BLaER1 treated with 17β-estradiol and CSF1 and Interleukin-3, amounts not matched to agents 10 nM and 100 nM (cell line): Measurements from ENCODE around the gene SERINC2.

Experiments used
- H3K27ac ChIP-seq, 11 experiments: shearing (Covaris generic); formaldehyde crosslinking; 2 replicates each; pipeline ENCODE4 v1.8.1; 2022
- H3K27me3 ChIP-seq, 11 experiments: shearing (Covaris generic); formaldehyde crosslinking; 2 replicates each; pipeline ENCODE4 v1.8.1; 2022
- H3K36me3 ChIP-seq, 11 experiments: shearing (Covaris generic); formaldehyde crosslinking; 2 replicates each; pipeline ENCODE4 v1.8.1; 2022
- H3K4me1 ChIP-seq, 10 experiments: shearing (Covaris generic); formaldehyde crosslinking; 2 replicates each; pipeline ENCODE4 v1.8.1; 2022
- H3K4me2 ChIP-seq, 11 experiments: shearing (Covaris generic); formaldehyde crosslinking; 2 replicates each; pipeline ENCODE4 v1.8.1; 2022
- H3K4me3 ChIP-seq, 10 experiments: shearing (Covaris generic); formaldehyde crosslinking; 2 replicates each; pipeline ENCODE4 v1.8.1; 2022
- H3K9ac ChIP-seq, 11 experiments: shearing (Covaris generic); formaldehyde crosslinking; 2 replicates each; pipeline ENCODE4 v1.8.1; 2022
- H3K9me3 ChIP-seq, 11 experiments: shearing (Covaris generic); formaldehyde crosslinking; replicated peaks in 1 of 11; 2 replicates each; pipeline ENCODE4 v1.8.1; 2022
- H4K20me1 ChIP-seq, 11 experiments: shearing (Covaris generic); formaldehyde crosslinking; 2 replicates each; pipeline ENCODE4 v1.8.1; 2022
- Cebpa-rat ChIP-seq, 11 experiments: shearing (Covaris generic); IDR thresholded peaks; 2 replicates each; pipeline ENCODE4 v1.8.1; 2022

The SERINC2 gene

GRCh38 chr1:31407029-31407626 is 5.9 kb upstream of the SERINC2 start:
- Histone ChIP-seq H3K9ac (no peak overlapping the region), H3K9me3 (0 out of 22 replicates have a peak, but pooled peaks cover 0 to 4% (median 0%) of the 10 kb centered on the region in 11 experiments), H3K4me3 (no peak overlapping the region), H3K27ac (no peak overlapping the region), H4K20me1 (peaks cover 0 to 5% (median 0%) of the 10 kb centered on the region in 11 experiments; a peak in 1 of 22 replicates), H3K4me2 (no peak overlapping the region), H3K36me3 (no peaks in the 10 kb centered on the region), H3K27me3 (peaks cover 15 to 24% (median 19%) of the 10 kb centered on the region in 11 experiments), H3K4me1 (peaks cover 0 to 2% (median 1%) of the 10 kb centered on the region in 10 experiments; a peak in 8 of 20 replicates)
- no peak for TF ChIP-seq Cebpa-rat (IDR thresholded peaks at IDR 0.05)

DNA sequence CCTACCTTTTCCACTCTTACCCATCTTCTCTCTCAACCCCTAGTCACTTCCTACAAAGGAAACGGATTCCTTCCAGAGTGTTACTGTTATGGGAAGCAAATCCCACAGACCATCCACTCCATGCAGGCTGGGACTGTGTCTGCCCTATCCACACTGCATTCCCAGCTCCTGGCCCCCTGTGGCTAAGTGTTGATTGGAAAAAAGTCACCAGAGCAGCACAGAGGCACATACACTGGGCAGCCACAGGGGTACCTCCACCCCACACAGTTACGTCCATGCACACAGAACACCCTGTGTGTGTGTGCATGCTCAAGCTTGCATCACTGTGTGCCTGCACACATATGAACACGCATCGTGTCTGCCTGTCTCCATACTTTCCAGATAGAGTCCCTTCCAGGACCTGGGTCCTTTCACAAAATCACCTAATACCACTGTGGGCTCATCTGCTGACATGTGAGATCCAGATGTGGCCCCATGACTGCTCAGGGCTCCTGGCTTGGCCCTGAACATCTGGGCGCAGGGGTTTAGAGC is 4.2 kb upstream of the SERINC2 start:
- Histone ChIP-seq H3K9me3 (0 out of 22 replicates have a peak, but pooled peaks cover 0 to under 1% (median 0%) of the 10 kb centered on the region in 11 experiments), H3K27me3 (peaks cover 32 to 41% (median 36%) of the 10 kb centered on the region in 11 experiments), H3K4me3 (no peak overlapping the region), H3K4me1 (peaks cover 4 to 17% (median 15%) of the 10 kb centered on the region in 10 experiments; a peak in 16 of 20 replicates), H3K27ac (no peak overlapping the region), H3K36me3 (no peaks in the 10 kb centered on the region), H3K9ac (no peak overlapping the region), H3K4me2 (no peak overlapping the region), H4K20me1 (peaks cover 0 to 13% (median 0%) of the 10 kb centered on the region in 11 experiments; a peak in 8 of 22 replicates)
- no peak for TF ChIP-seq Cebpa-rat (IDR thresholded peaks at IDR 0.05)

DNA sequence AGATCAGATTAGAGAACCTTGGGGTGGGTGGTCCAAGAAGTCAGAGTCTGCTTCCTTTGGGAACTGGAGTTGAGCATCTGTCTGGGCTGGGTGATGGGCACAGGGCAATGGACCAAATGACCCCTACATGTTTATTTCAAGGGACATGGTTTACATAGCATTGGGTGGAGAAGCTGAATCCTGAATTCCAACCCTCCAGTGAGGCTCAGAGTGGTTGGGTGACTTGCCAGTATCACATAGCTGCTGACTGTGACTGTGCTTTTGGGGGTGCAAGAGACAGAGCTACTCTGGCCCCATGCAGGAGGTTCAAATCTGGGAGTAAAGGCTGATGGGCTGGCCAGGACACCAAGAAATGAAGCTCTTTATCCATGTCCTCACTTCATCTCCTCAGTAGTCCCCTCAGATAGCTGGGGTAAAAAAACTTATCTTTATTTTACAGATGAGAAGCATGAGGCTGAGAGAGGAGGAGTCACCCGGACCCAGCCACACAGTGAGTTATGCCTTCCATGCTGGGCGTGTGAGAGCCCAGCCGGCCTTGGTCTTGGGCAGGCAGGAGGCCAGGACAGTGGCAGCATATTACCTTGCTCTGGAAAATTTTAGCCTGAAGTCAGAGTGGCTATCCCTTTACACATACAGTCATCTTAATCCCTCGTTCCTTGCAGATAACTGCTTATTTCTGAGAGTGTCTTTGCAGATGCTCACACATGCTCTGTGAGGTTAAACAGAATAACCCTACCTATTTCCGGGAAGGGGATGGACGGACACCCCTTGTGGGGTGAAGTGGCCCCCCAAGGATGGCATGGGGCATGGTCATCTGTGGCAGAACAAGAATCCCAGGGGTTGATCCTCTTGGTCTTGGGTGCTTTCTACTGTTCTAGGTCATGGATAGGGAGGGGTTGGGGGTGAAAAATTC is 2.8 kb upstream of the SERINC2 start:
- no peak overlapping the region for H3K4me3 ChIP-seq
- no peak for TF ChIP-seq Cebpa-rat (IDR thresholded peaks at IDR 0.05)

DNA sequence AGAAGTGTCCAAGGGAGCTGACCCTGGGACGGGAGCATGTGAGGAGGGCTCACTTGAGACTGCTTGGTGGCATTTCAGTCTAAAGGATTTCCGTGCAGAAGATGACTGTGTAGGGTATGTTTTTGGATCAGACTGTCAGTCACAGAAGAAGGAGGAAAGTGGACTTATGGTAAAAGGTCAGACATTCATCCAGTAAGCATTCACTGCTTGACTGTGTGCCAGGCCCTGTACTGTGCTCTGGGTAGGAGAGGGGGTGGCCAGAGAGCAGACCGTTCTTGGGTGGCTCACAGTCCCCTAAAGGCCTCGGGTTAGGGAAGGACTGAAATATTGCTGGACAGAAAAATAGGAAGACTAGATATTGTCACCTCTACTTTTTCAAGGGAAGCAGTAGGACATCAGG is 2.1 kb upstream of the SERINC2 start:
- no peak overlapping the region for H3K27ac ChIP-seq
- TF ChIP-seq Cebpa-rat (IDR thresholded peaks at IDR 0.05): no peak
- no peaks in the 10 kb centered on the region for H3K9me3 ChIP-seq
- H3K36me3 ChIP-seq: no peaks in the 10 kb centered on the region
- no peak overlapping the region for H3K9ac ChIP-seq
- H3K4me1 ChIP-seq: peaks cover 4 to 24% (median 19%) of the 10 kb centered on the region in 10 experiments; a peak in 16 of 20 replicates
- peaks cover 49 to 61% (median 56%) of the 10 kb centered on the region in 11 experiments for H3K27me3 ChIP-seq
- H3K4me3 ChIP-seq: no peak overlapping the region
- H4K20me1 ChIP-seq: peaks cover 0 to 33% (median 6%) of the 10 kb centered on the region in 11 experiments; a peak in 12 of 22 replicates
- no peak overlapping the region for H3K4me2 ChIP-seq

More for the DNA sequence above, 2.8 kb upstream of the SERINC2 start:
- H3K36me3 ChIP-seq: no peaks in the 10 kb centered on the region
- H3K9ac ChIP-seq: no peak overlapping the region
- peaks cover 0 to 26% (median 6%) of the 10 kb centered on the region in 11 experiments; a peak in 12 of 22 replicates for H4K20me1 ChIP-seq
- H3K9me3 ChIP-seq: no peaks in the 10 kb centered on the region
- peaks cover 4 to 24% (median 19%) of the 10 kb centered on the region in 10 experiments; a peak in 16 of 20 replicates for H3K4me1 ChIP-seq
- no peak overlapping the region for H3K4me2 ChIP-seq
- H3K27ac ChIP-seq: no peak overlapping the region
- H3K27me3 ChIP-seq: peaks cover 45 to 55% (median 49%) of the 10 kb centered on the region in 11 experiments

- H3K27ac ChIP-seq: no peak overlapping the region
- no peaks in the 10 kb centered on the region for H3K9me3 ChIP-seq
- peaks cover 4 to 27% (median 19%) of the 10 kb centered on the region in 10 experiments; a peak in 17 of 20 replicates for H3K4me1 ChIP-seq
- peak overlapping the region in 3 of 10 experiments; percentile 67 to 70 (median 69); a peak in 1 of 20 replicates for H3K4me3 ChIP-seq
- peaks cover 49 to 68% (median 62%) of the 10 kb centered on the region in 11 experiments for H3K27me3 ChIP-seq
- peak overlapping the region in 10 of 11 experiments; percentile 91 to 100 (median 100); a peak in 14 of 22 replicates for H3K4me2 ChIP-seq
- H3K36me3 ChIP-seq: no peaks in the 10 kb centered on the region
- H3K9ac ChIP-seq: no peak overlapping the region
- TF ChIP-seq Cebpa-rat (IDR thresholded peaks at IDR 0.05): no peak
- peaks cover 0 to 38% (median 6%) of the 10 kb centered on the region in 11 experiments; a peak in 12 of 22 replicates for H4K20me1 ChIP-seq
These were observed 808 bp upstream of the SERINC2 start for GRCh38 chr1:31412205-31412604.

DNA sequence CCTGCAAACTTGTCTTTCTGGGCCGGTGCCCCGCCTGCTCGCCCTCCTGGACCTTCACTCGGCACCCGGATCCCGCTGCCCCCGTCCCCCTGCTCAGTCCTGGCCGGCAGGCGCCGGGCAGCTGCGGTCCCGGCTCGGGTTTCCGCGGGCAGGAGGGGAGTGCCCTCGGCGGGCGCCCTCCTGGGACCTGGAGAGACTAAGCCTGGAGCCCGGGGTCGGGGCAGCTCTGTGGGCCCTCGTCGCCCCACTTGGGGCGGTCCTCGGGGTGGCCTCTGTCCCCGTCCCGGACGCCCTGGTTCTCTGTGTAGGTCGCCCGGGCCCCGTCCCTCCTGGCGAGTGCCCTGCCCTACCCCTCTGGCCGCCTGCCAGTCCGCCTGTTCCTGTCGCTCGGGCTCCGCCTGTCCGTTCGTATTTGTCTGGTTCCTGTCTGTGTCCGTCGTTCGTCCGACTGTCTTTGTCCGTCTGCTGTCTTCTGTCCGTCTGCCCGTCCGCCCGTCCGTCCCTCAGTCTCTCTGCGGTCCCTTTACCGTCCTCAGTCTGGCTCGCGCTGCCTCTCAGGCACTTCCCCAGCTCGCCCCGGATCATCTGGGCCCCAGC is 490 bp downstream of the SERINC2 start:
- H3K9me3 ChIP-seq: no peaks in the 10 kb centered on the region
- H3K27me3 ChIP-seq: peaks cover 49 to 68% (median 62%) of the 10 kb centered on the region in 11 experiments
- peaks cover 0 to 38% (median 6%) of the 10 kb centered on the region in 11 experiments; a peak in 12 of 22 replicates for H4K20me1 ChIP-seq
- no peak for TF ChIP-seq Cebpa-rat (IDR thresholded peaks at IDR 0.05)
- peak overlapping the region; percentile 61 to 82 (median 70) for H3K4me3 ChIP-seq
- peak overlapping the region; percentile 65 to 86 (median 74) for H3K9ac ChIP-seq
- H3K27ac ChIP-seq: peak overlapping the region in 7 of 11 experiments; percentile 8 to 39 (median 31); a peak in 6 of 22 replicates
- H3K4me1 ChIP-seq: peaks cover 4 to 29% (median 19%) of the 10 kb centered on the region in 10 experiments; a peak in 17 of 20 replicates
- H3K4me2 ChIP-seq: peak overlapping the region; percentile 91 to 100 (median 99)
- no peaks in the 10 kb centered on the region for H3K36me3 ChIP-seq

GRCh38 chr1:31414980-31415370 is 2.0 kb downstream of the SERINC2 start:
- H4K20me1 ChIP-seq: peaks cover 0 to 38% (median 6%) of the 10 kb centered on the region in 11 experiments; a peak in 12 of 22 replicates
- H3K4me2 ChIP-seq: no peak overlapping the region
- TF ChIP-seq Cebpa-rat (IDR thresholded peaks at IDR 0.05): no peak
- no peaks in the 10 kb centered on the region for H3K9me3 ChIP-seq
- peaks cover 4 to 29% (median 19%) of the 10 kb centered on the region in 10 experiments; a peak in 17 of 20 replicates for H3K4me1 ChIP-seq
- H3K27me3 ChIP-seq: peaks cover 49 to 67% (median 62%) of the 10 kb centered on the region in 11 experiments
- H3K27ac ChIP-seq: no peak overlapping the region
- no peak overlapping the region for H3K9ac ChIP-seq
- H3K4me3 ChIP-seq: no peak overlapping the region
- no peaks in the 10 kb centered on the region for H3K36me3 ChIP-seq

GRCh38 chr1:31415658-31416057 is 2.6 kb downstream of the SERINC2 start:
- H3K9ac ChIP-seq: no peak overlapping the region
- no peak for TF ChIP-seq Cebpa-rat (IDR thresholded peaks at IDR 0.05)

More at GRCh38 chr1:31415658-31416057, 2.6 kb downstream of the SERINC2 start:
- no peak overlapping the region for H3K4me3 ChIP-seq
- H3K27ac ChIP-seq: no peak overlapping the region
- H3K9me3 ChIP-seq: no peaks in the 10 kb centered on the region
- no peaks in the 10 kb centered on the region for H3K36me3 ChIP-seq
- peaks cover 0 to 38% (median 6%) of the 10 kb centered on the region in 11 experiments; a peak in 12 of 22 replicates for H4K20me1 ChIP-seq
- H3K4me2 ChIP-seq: no peak overlapping the region
- H3K27me3 ChIP-seq: peaks cover 49 to 60% (median 58%) of the 10 kb centered on the region in 11 experiments
- peaks cover 4 to 29% (median 19%) of the 10 kb centered on the region in 10 experiments; a peak in 17 of 20 replicates for H3K4me1 ChIP-seq
